H9 (cell line): ENCODE data around the gene WDR59. TPM values are rescaled to one million over a fixed set of nuclear protein-coding genes. Genes with fewer than 3 reads are reported as not detected.
A peak's percentile ranks its signal among the peaks of the same experiment; 100 is the strongest.

Source experiments
- DNase-seq: peaks from one replicate; pipeline ENCODE4 v3.0.0-alpha.2; 2017
- H2AFZ ChIP-seq: one replicate; pipeline ENCODE4 v1.6.1; 2013; ENCODE audit warnings: mild to moderate bottlenecking, low read length, control low read depth, moderate library complexity
- H2AK5ac ChIP-seq: 2 replicates; pipeline ENCODE4 v1.6.1; 2013; ENCODE audit warnings: low read length, control low read depth, mixed read lengths; ENCODE audit not compliant: insufficient read length
- H2BK120ac ChIP-seq: one replicate; pipeline ENCODE4 v1.6.1; 2013; ENCODE audit warnings: low read depth, mild to moderate bottlenecking, low read length, control low read depth, inconsistent platforms; ENCODE audit not compliant: poor library complexity, severe bottlenecking
- H2BK12ac ChIP-seq: 2 replicates; pipeline ENCODE4 v1.6.1; 2013; ENCODE audit warnings: low read length, control low read depth, mixed read lengths, low read depth; ENCODE audit not compliant: insufficient read length
- H2BK15ac ChIP-seq: 2 replicates; pipeline ENCODE4 v1.6.1; 2013; ENCODE audit warnings: low read depth, low read length, control low read depth
- H2BK20ac ChIP-seq: one replicate; pipeline ENCODE4 v1.6.1; 2013; ENCODE audit warnings: low read depth, mild to moderate bottlenecking, low read length, control low read depth, inconsistent platforms; ENCODE audit not compliant: poor library complexity, severe bottlenecking
- H2BK5ac ChIP-seq: 2 replicates; pipeline ENCODE4 v1.6.1; 2013; ENCODE audit warnings: low read length, control low read depth, mixed read lengths; ENCODE audit not compliant: insufficient read length
- H3K14ac ChIP-seq: 2 replicates; pipeline ENCODE4 v1.6.1; 2013; ENCODE audit warnings: low read length, control low read depth; ENCODE audit not compliant: insufficient read depth
- H3K18ac ChIP-seq: 2 replicates; pipeline ENCODE4 v1.6.1; 2013; ENCODE audit warnings: low read depth, mild to moderate bottlenecking, mixed read lengths, low read length, control low read depth; ENCODE audit not compliant: insufficient read length
- H3K23ac ChIP-seq: 2 replicates; pipeline ENCODE4 v1.6.1; 2013; ENCODE audit warnings: low read length, control low read depth, mixed read lengths, low read depth; ENCODE audit not compliant: insufficient read length
- H3K23me2 ChIP-seq: 2 replicates; pipeline ENCODE4 v1.6.1; 2013; ENCODE audit warnings: low read depth, mild to moderate bottlenecking, mixed read lengths, low read length, control low read depth; ENCODE audit not compliant: insufficient read length, poor library complexity, severe bottlenecking
- H3K27ac ChIP-seq: 2 replicates; pipeline ENCODE4 v1.5.1; 2013; ENCODE audit warnings: low read length, control low read depth, mixed read lengths, low read depth; ENCODE audit not compliant: insufficient read length
- H3K27me3 ChIP-seq: 2 replicates; pipeline ENCODE4 v1.6.1; 2013; ENCODE audit warnings: low read length, control low read depth, inconsistent platforms; ENCODE audit not compliant: insufficient read depth
- H3K4ac ChIP-seq: 2 replicates; pipeline ENCODE4 v1.6.1; 2013; ENCODE audit warnings: low read depth, mild to moderate bottlenecking, control low read depth, inconsistent platforms, low read length, moderate library complexity
- H3K4me1 ChIP-seq: 2 replicates; pipeline ENCODE4 v1.6.1; 2013; ENCODE audit warnings: low read length, control low read depth, inconsistent platforms; ENCODE audit not compliant: insufficient read depth
- H3K4me2 ChIP-seq: 2 replicates; pipeline ENCODE4 v1.6.1; 2013; ENCODE audit warnings: low read length, control low read depth, mixed read lengths; ENCODE audit not compliant: insufficient read length, insufficient read depth
- H3K56ac ChIP-seq: 2 replicates; pipeline ENCODE4 v1.6.1; 2013; ENCODE audit warnings: low read depth, mild to moderate bottlenecking, mixed read lengths, low read length, control low read depth; ENCODE audit not compliant: insufficient read length
- H3K79me1 ChIP-seq: 2 replicates; pipeline ENCODE4 v1.6.1; 2013; ENCODE audit warnings: low read depth, mild to moderate bottlenecking, moderate library complexity, low read length, control low read depth, inconsistent platforms; ENCODE audit not compliant: insufficient read depth, poor library complexity, severe bottlenecking
- H3K79me2 ChIP-seq: 2 replicates; pipeline ENCODE4 v1.6.1; 2013; ENCODE audit warnings: low read length, control low read depth, inconsistent platforms; ENCODE audit not compliant: insufficient read depth
- H3K9ac ChIP-seq: 2 replicates; pipeline ENCODE4 v1.6.1; 2013; ENCODE audit warnings: low read length, control low read depth, mixed read lengths; ENCODE audit not compliant: insufficient read length; ENCODE audit errors: extremely low read depth
- H3K9me3 ChIP-seq: one replicate; pipeline ENCODE4 v1.6.1; 2013; ENCODE audit warnings: low read depth, low read length, inconsistent platforms; ENCODE audit not compliant: control insufficient read depth
- H3T11ph ChIP-seq: one replicate; pipeline ENCODE4 v1.6.1; 2013; ENCODE audit warnings: mild to moderate bottlenecking, low read length, control low read depth, inconsistent platforms
- H4K20me1 ChIP-seq: one replicate; pipeline ENCODE4 v1.6.1; 2013; ENCODE audit not compliant: control insufficient read depth, insufficient read length, insufficient read depth
- H4K5ac ChIP-seq: 2 replicates; pipeline ENCODE4 v1.6.1; 2013; ENCODE audit warnings: low read depth, mild to moderate bottlenecking, mixed read lengths, low read length, control low read depth; ENCODE audit not compliant: insufficient read length
- H4K8ac ChIP-seq: replicated peaks from 2 replicates; pipeline ENCODE4 v1.6.1; 2013; ENCODE audit warnings: low read length, control low read depth, mixed read lengths, low read depth; ENCODE audit not compliant: insufficient read length
- H4K91ac ChIP-seq: 2 replicates; pipeline ENCODE4 v1.6.1; 2013; ENCODE audit warnings: low read depth, mild to moderate bottlenecking, moderate library complexity, mixed read lengths, low read length, control low read depth; ENCODE audit not compliant: insufficient read length
- H3K27ac Mint-ChIP-seq, 3 experiments: 2 replicates in 2 of 3; 3 replicates in 1 of 3; pipeline ENCODE4 v1.8.0; 2020 to 2021; ENCODE audit warnings: mixed read lengths in 3 of 3, mild to moderate bottlenecking in 1 of 3, moderate library complexity in 1 of 3
- H3K27me3 Mint-ChIP-seq: 2 replicates; pipeline ENCODE4 v1.8.0; 2021; ENCODE audit warnings: low read depth, mild to moderate bottlenecking, moderate library complexity, mixed read lengths
- H3K36me3 Mint-ChIP-seq, 3 experiments: 2 replicates in 2 of 3; 3 replicates in 1 of 3; pipeline ENCODE4 v1.8.0; 2020 to 2021; ENCODE audit warnings: low read depth in 3 of 3, mixed read lengths in 3 of 3; ENCODE audit not compliant: insufficient read depth in 1 of 3
- H3K4me1 Mint-ChIP-seq, 2 experiments: 2 replicates each; pipeline ENCODE4 v1.8.0; 2020; ENCODE audit warnings: mixed read lengths in 2 of 2
- H3K4me3 Mint-ChIP-seq, 2 experiments: 2 replicates in 1 of 2; 3 replicates in 1 of 2; pipeline ENCODE4 v1.8.0; 2020 to 2021; ENCODE audit warnings: mild to moderate bottlenecking in 2 of 2, mixed read lengths in 2 of 2, moderate library complexity in 1 of 2
- H3K9me3 Mint-ChIP-seq, 2 experiments: 2 replicates in 1 of 2; 3 replicates in 1 of 2; pipeline ENCODE4 v1.8.0; 2020; ENCODE audit warnings: mild to moderate bottlenecking in 2 of 2, mixed read lengths in 2 of 2, moderate library complexity in 1 of 2
- CTCF ChIP-seq: fragments of 200-600 bp; sonication (generic); conservative IDR thresholded peaks from 3 replicates; pipeline ENCODE4 v1.8.0; 2021; ENCODE audit warnings: antibody characterized with exemption, mild to moderate bottlenecking
- WGBS: extraction: QIAGEN DNeasy Blood & Tissue Kit; methylation state at CpG from one replicate; pipeline ENCODE4 v1.1.7; 2013; ENCODE audit warnings: missing lambda C conversion rate, low lambda C conversion rate, mixed read lengths; ENCODE audit not compliant: insufficient read length; ENCODE audit errors: extremely low coverage; 5-methylcytosine and 5-hydroxymethylcytosine counted together
- total RNA-seq: library from RNA; stranded (reverse); gene quantifications from 2 replicates; pipeline ENCODE4 v1.2.1, GENCODE V29; 2021

Gene WDR59
- total RNA-seq, 1 experiment from 2014 or later: 97.5 TPM

GRCh38 chr16:74874912-74875546 lies 109.9 kb downstream of the WDR59 start:
- Histone ChIP-seq H2BK20ac (no peak overlapping the region), H3K23me2 (no peaks in the 10 kb centered on the region)
- peaks cover 26 to 29% of the 10 kb centered on the region in 2 experiments for H3K4me1 Mint-ChIP-seq

More at GRCh38 chr16:74874912-74875546, 109.9 kb downstream of the WDR59 start:
- Mint-ChIP-seq H3K36me3 (peaks cover 9 to 38% (median 34%) of the 10 kb centered on the region in 3 experiments), H3K4me3 (no peak overlapping the region), H3K27me3 (no peaks in the 10 kb centered on the region), H3K27ac (peak overlapping the region in 2 of 3 experiments; percentile 56 to 69; a peak in 3 of 7 replicates), H3K9me3 (no peaks in the 10 kb centered on the region)
- DNase-seq: no peak
- Histone ChIP-seq H4K91ac (no peak overlapping the region), H4K8ac (no peak overlapping the region), H3K4ac (no peak overlapping the region), H3K4me1 (peaks cover 2% of the 10 kb centered on the region; the same call in 1 of the 2 replicates), H3K14ac (no peak overlapping the region), H3K56ac (no peak overlapping the region), H4K20me1 (no peaks in the 10 kb centered on the region), H3K4me2 (no peak overlapping the region), H3K79me1 (no peaks in the 10 kb centered on the region), H3K23ac (no peak overlapping the region), H3K27me3 (no peaks in the 10 kb centered on the region), H4K5ac (no peak overlapping the region), H3T11ph (no peak overlapping the region), H3K9me3 (no peaks in the 10 kb centered on the region), H2BK12ac (no peak overlapping the region), H3K79me2 (no peaks in the 10 kb centered on the region), H2BK15ac (no peak overlapping the region), H2AK5ac (no peak overlapping the region), H2AFZ (no peak overlapping the region), H3K27ac (peak overlapping the region; percentile 33), H2BK5ac (no peak overlapping the region), H2BK120ac (no peak overlapping the region), H3K9ac (no peak overlapping the region), H3K18ac (no peak overlapping the region)
- no CpG with 5 or more reads among the region's 13 CpGs for WGBS
- TF ChIP-seq CTCF: no peak; the same call in 2 of the 3 replicates
